ENCODE results near the gene DAB2.

Gene DAB2

DNA sequence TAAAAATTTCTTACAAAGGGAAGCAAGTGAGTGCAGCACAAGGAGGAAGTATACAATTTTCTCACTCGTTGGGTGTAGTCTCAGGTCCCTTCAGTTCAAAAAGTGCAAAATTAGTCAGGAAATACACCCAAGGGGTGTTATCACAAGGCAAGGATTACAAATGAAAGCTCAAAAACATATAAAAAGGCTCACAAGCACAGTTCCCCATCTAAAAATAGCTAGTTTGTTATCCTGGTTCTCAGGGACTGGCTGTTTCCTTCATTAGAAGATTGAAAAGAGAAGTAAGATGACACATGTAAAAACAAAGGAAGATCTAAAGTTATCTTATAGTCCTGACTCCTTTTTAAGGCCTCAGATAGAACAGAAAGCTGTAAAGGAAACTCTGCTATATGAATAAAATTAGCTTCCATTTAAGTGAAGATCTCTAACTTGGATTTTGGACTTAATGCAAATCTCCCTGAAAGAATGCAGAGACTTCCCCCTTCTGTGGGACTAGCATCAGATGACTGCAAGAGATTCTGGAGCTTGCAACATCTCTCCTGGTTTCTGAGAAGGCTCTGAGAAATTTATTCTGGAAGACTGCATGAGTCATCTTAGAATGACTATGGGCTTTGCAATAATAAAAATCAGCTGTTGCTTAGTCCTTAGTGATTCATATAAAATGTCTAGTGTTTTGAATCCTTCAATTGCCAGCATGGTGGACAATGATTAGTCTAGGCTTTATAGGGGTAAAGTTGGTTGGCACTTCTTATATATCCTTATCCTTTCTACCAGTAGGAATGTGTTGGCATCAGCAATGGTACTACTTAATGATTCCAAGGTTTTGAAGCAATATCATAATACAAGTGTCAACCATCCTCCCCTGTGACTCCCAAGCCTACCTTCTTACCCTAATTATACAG lies 25.4 kb downstream of the DAB2 start:
- DNase-seq (ENCODE audit: low read depth) = peak; percentile 92
- no peak overlapping the region for H3K4me3 ChIP-seq (ENCODE audit: low read depth, low read length)

DNA sequence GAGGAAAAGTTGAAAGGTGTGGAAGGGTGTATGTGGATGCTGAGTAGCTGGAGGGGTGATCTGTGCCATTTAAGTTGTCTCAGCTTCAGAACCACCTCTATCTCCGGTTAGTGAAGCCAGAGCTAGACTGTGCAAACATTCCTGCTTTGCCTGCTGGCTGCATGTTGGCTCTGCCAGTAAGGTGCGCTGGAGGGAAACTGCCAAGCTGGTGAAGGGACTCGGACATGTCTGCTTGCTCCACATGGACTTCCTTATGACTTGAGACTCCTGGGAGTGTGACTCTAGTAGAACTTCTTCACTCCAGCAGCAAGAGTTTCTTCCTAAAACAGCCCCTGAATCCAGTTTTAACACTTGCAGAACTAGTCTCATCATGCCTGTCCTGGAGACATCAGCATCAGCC lies 27.9 kb downstream of the DAB2 start:
- H3K4me3 ChIP-seq (ENCODE audit: low read depth, low read length) = no peak overlapping the region
- DNase-seq (ENCODE audit: low read depth) = no peak

GRCh38 chr5:39395521-39395920 lies 29.3 kb downstream of the DAB2 start:
- DNase-seq (ENCODE audit: low read depth) = no peak
- no peak overlapping the region for H3K4me3 ChIP-seq (ENCODE audit: low read depth, low read length)

GRCh38 chr5:39394946-39395345 lies 29.8 kb downstream of the DAB2 start:
- H3K4me3 ChIP-seq (ENCODE audit: low read depth, low read length) = no peak overlapping the region
- peak; percentile 76 for DNase-seq (ENCODE audit: low read depth)

- no peak overlapping the region for H3K4me3 ChIP-seq (ENCODE audit: low read depth, low read length)
- no peak for DNase-seq (ENCODE audit: low read depth)
These were observed 33.8 kb downstream of the DAB2 start for GRCh38 chr5:39390945-39391344.

GRCh38 chr5:39387293-39387692 lies 37.5 kb downstream of the DAB2 start:
- DNase-seq (ENCODE audit: low read depth) = no peak
- no peak overlapping the region for H3K4me3 ChIP-seq (ENCODE audit: low read depth, low read length)

DNA sequence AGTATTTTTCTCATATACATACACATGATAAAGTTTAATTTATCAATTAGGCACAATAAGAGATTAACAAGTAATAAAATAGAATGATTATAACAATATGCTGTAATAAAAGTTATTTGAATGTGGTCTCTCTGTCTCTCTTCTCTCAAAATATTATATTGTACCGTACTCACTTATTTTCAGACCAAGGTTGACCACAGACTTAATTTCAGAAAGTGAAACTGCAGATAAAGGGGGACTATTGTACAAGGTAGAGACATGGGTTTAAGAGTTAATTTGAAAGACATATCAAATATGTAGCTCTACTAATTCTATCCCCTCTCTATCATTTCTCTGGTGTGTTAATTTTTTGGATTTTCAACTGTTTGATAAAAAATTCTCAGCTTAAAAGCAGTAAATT lies 40.5 kb downstream of the DAB2 start:
- H3K4me3 ChIP-seq (ENCODE audit: low read depth, low read length) = no peak overlapping the region
- DNase-seq (ENCODE audit: low read depth) = no peak

GRCh38 chr5:39381376-39381775 lies 43.4 kb downstream of the DAB2 start:
- no peak for DNase-seq (ENCODE audit: low read depth)
- H3K4me3 ChIP-seq (ENCODE audit: low read depth, low read length) = no peak overlapping the region

GRCh38 chr5:39379693-39380092 lies 45.1 kb downstream of the DAB2 start:
- H3K4me3 ChIP-seq (ENCODE audit: low read depth, low read length) = no peak overlapping the region
- DNase-seq (ENCODE audit: low read depth) = no peak

DNA sequence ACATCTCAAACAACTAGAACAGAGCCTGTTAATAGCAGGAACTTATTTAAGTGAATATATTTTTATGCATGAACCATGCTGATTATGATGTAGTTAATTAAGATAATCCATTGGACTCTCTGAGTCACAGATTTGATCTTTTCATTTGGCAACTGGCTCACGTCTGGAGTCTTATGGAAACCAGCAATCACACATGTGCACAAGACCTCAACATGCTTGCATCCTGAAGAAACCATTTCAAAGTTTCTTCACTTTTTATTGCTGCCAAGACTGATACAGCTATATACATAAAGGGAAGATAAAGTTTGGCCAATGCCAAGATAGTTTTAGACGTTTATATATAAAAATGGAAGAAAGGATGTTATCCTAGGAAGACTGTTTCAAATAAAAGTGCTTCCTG lies 47.2 kb downstream of the DAB2 start:
- H3K4me3 ChIP-seq (ENCODE audit: low read depth, low read length) = no peak overlapping the region
- DNase-seq (ENCODE audit: low read depth) = no peak

GRCh38 chr5:39376293-39376714 lies 48.5 kb downstream of the DAB2 start:
- no peak overlapping the region for H3K4me3 ChIP-seq (ENCODE audit: low read depth, low read length)
- no peak for DNase-seq (ENCODE audit: low read depth)

GRCh38 chr5:39373791-39374190 lies 51.0 kb downstream of the DAB2 start:
- no peak for DNase-seq (ENCODE audit: low read depth)
- no peak overlapping the region for H3K4me3 ChIP-seq (ENCODE audit: low read depth, low read length)

DNA sequence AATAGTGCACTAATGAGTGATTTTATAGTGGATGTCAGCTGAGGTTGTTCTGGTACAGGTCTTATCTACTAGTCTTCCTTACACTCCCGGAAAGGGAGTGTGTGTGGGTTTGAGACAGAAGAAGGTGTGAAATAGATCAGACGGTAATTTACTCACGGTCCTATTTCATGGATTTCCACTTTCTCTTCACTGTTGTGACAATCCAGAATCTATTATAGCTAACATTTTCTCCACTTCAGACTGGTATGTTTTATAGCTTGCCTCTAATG lies 53.5 kb downstream of the DAB2 start:
- H3K4me3 ChIP-seq (ENCODE audit: low read depth, low read length) = no peak overlapping the region
- DNase-seq (ENCODE audit: low read depth) = no peak

GRCh38 chr5:39370555-39371366 lies 54.0 kb downstream of the DAB2 start:
- no peak for DNase-seq (ENCODE audit: low read depth)
- no peak overlapping the region for H3K4me3 ChIP-seq (ENCODE audit: low read depth, low read length)

DNA sequence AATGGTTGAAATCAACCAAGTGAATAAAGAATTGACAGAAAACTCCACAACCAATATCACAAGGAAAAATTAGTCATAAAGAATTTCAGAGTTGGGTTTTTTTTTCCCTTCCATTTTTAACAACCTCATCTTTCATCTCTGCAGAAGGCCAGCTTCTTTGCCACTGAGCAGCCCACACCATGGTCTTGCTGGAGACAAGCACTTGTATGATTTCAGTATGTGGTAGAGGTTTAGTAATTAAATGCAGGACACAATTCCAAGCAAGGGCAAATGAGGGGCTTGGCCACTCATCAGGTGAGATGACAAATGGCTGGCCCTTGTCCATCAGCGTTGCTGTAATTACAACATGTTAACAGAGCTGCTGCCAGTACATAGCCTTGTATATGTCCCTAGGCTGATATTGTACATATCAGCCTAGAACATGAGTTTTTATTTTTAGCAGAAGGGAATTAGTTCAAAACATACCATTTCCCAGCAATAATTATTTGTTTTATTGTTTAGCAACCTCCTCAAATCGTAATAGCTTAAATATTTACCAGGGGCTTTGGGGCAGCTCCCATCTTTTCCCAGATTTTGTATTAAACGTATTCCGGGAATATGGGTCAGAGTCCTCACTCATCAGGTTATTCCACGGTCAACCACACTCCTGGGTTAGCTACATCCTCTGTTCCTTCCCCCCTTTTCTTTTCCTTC lies 55.5 kb downstream of the DAB2 start:
- H3K4me3 ChIP-seq (ENCODE audit: low read depth, low read length) = no peak overlapping the region
- no peak for DNase-seq (ENCODE audit: low read depth)

DNA sequence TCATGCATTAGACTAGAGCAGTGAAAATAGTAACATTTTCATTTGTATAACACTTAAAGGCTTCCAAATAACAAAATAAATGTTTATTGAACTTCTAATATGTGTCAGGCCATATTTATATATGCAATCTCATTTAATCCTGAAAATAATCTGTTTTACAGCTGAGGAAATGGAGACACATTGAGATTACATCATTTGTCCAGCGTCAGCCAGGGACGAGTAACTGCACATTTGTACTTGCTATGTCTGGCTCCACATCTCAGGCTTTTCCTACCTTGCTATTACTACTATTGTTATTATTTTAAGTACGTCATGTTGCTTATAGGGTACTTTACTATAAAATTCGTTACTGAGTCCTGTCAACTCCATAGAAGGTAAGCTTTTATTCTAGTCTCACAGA lies 56.7 kb downstream of the DAB2 start:
- no peak for DNase-seq (ENCODE audit: low read depth)
- no peak overlapping the region for H3K4me3 ChIP-seq (ENCODE audit: low read depth, low read length)

DNA sequence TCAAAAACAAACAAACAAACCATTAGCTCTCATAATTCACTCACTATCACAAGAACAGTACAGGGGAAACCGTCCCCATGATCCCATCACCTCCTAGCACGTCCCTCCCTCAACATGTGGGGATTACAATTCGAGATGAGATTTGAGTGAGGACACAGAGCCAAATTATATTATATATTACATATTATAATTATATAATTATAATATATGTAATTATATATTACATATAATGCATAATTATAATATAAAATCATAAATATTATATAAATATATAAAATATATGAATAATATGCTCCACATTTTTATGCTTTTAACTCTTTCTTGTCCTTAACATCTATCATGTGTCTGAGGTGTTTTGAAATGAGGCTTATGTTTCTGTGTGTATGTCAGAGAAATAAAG lies 57.1 kb downstream of the DAB2 start:
- H3K4me3 ChIP-seq (ENCODE audit: low read depth, low read length) = no peak overlapping the region
- DNase-seq (ENCODE audit: low read depth) = no peak

DNA sequence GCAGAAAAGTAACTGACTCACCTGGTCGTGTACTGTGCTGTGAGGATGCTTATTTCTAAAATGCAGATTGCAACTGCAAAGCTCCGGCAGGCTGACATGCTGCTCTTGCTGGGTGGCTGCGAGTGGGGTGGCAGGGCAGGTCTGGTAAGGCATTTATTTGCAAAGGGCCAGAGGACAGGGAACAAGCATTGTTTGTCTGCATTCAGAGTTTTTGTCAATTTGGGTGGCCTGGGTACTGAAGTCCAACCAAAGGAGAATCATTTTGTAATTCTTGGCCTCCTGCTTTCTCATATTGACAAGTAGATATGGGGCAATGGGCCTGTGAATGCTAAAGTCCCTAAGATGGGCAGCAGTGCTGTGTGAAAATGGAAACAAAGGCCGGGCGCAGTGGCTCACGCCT lies 60.4 kb downstream of the DAB2 start, which contains the start of gene C9:
Gene C9, minus strand, starts transcription at position 129 of the 400 bp plus-strand sequence. Its CDS starts 31 bp downstream, at position 98.
- no peak for DNase-seq (ENCODE audit: low read depth)

GRCh38 chr5:39363217-39363616 lies 61.6 kb downstream of the DAB2 start:
- H3K4me3 ChIP-seq (ENCODE audit: low read depth, low read length) = no peak overlapping the region
- no peak for DNase-seq (ENCODE audit: low read depth)

More for the DNA sequence above, 60.4 kb downstream of the DAB2 start, which contains the start of gene C9:
- no peak within 1 kb of the TSS for H3K4me3 ChIP-seq (ENCODE audit: low read depth, low read length)

GRCh38 chr5:39362646-39363045 lies 62.1 kb downstream of the DAB2 start:
- DNase-seq (ENCODE audit: low read depth) = no peak
- H3K4me3 ChIP-seq (ENCODE audit: low read depth, low read length) = no peak overlapping the region
